Measurements from ENCODE around the gene PXDN. TPM values are rescaled to one million over a fixed set of nuclear protein-coding genes. Genes with fewer than 3 reads are reported as not detected.

PXDN gene
- 96.1 and 114 TPM in 2 replicates for total RNA-seq (2022)
- Bru-seq, nascent RNA = percentile 71 among the genes with signal in this experiment
- percentile 77 among the genes with signal in this experiment for BruChase-seq, experiment 1, labeled RNA remaining after a 6-hour chase
- BruChase-seq, experiment 2, labeled RNA remaining after a 2-hour chase = percentile 68 among the genes with signal in this experiment
- long read RNA-seq, full-length matches to known transcripts = 31 of 123 reads
- long read RNA-seq, partial matches to known transcripts = 46 of 123 reads
- long read RNA-seq, other reads (novel, unspliced or antisense) = 46 of 123 reads

GRCh38 chr2:1744446-1745170, at the start of gene PXDN:
Gene PXDN, minus strand, starts transcription at chr2:1744515. Its CDS starts 60 bp downstream, at chr2:1744455.
- H3K27me3 Mint-ChIP-seq (ENCODE audit: insufficient read depth, unreplicated experiment) = no peaks in the 10 kb centered on the region
- peaks cover 16% of the 10 kb centered on the region for H3K36me3 Mint-ChIP-seq (ENCODE audit: insufficient read depth, unreplicated experiment)
- CTCF ChIA-PET = interaction anchor here (0.6 to 2.1 kb wide), 5 partner anchors 13 to 188 kb away, joined by 3 to 6 read pairs (median 4); no protein-coding TSS in a partner anchor
- peak within 1 kb of the TSS; percentile 90 for H3K27ac Mint-ChIP-seq (ENCODE audit: low read depth, unreplicated experiment)
- peak within 1 kb of the TSS; percentile 79 for H3K4me3 Mint-ChIP-seq (ENCODE audit: unreplicated experiment)
- intact Hi-C loops (cut with micrococcal nuclease) = loop anchor here (5.0 kb wide), 1 partner anchor 37 kb away; no protein-coding TSS in a partner anchor
- H3K9me3 Mint-ChIP-seq (ENCODE audit: unreplicated experiment) = no peaks in the 10 kb centered on the region
- no TSS peak for BruUV-seq (replicated peaks)
- POLR2A ChIA-PET = interaction anchor here (0.5 to 1.6 kb wide), 4 partner anchors 14 to 743 kb away, joined by 3 to 8 read pairs (median 4); no protein-coding TSS in a partner anchor
- no peak for TF ChIP-seq CTCF (IDR thresholded peaks at IDR 0.05; ENCODE audit: unreplicated experiment)
- DNase-seq (ENCODE audit: unreplicated experiment) = peak; percentile 20
- H3K4me1 Mint-ChIP-seq (ENCODE audit: insufficient read depth, unreplicated experiment) = peaks cover 12% of the 10 kb centered on the region

GRCh38 chr2:1793868-1794445, 49.6 kb upstream of the PXDN start:
- Mint-ChIP-seq H3K27me3 (ENCODE audit: insufficient read depth, unreplicated experiment) (no peaks in the 10 kb centered on the region), H3K4me3 (ENCODE audit: unreplicated experiment) (no peak overlapping the region), H3K9me3 (ENCODE audit: unreplicated experiment) (no peaks in the 10 kb centered on the region), H3K4me1 (ENCODE audit: insufficient read depth, unreplicated experiment) (peaks cover 8% of the 10 kb centered on the region), H3K27ac (ENCODE audit: low read depth, unreplicated experiment) (no peak overlapping the region), H3K36me3 (ENCODE audit: insufficient read depth, unreplicated experiment) (no peaks in the 10 kb centered on the region)
- no peak for DNase-seq (ENCODE audit: unreplicated experiment)
- CTCF ChIA-PET = interaction anchor here (3.9 kb wide), 1 partner anchor 23 kb away, joined by 18 read pairs; no protein-coding TSS in a partner anchor
- no TSS peak for BruUV-seq (replicated peaks)
- intact Hi-C loops (cut with micrococcal nuclease) = no loop called here
- POLR2A ChIA-PET = no interaction called here
- no peak for TF ChIP-seq CTCF (IDR thresholded peaks at IDR 0.05; ENCODE audit: unreplicated experiment)

- intact Hi-C loops (cut with micrococcal nuclease) = no loop called here
- ChIA-PET POLR2A (no interaction called here), CTCF (interaction anchor here (3.9 kb wide), 1 partner anchor 24 kb away, joined by 18 read pairs; no protein-coding TSS in a partner anchor)
- no peak overlapping the region for H3K4me3 Mint-ChIP-seq (ENCODE audit: unreplicated experiment)
- H3K36me3 Mint-ChIP-seq (ENCODE audit: insufficient read depth, unreplicated experiment) = no peaks in the 10 kb centered on the region
- H3K9me3 Mint-ChIP-seq (ENCODE audit: unreplicated experiment) = no peaks in the 10 kb centered on the region
- H3K27ac Mint-ChIP-seq (ENCODE audit: low read depth, unreplicated experiment) = no peak overlapping the region
- no peak for TF ChIP-seq CTCF (IDR thresholded peaks at IDR 0.05; ENCODE audit: unreplicated experiment)
- DNase-seq (ENCODE audit: unreplicated experiment) = no peak
- no peaks in the 10 kb centered on the region for H3K27me3 Mint-ChIP-seq (ENCODE audit: insufficient read depth, unreplicated experiment)
- peaks cover 8% of the 10 kb centered on the region for H3K4me1 Mint-ChIP-seq (ENCODE audit: insufficient read depth, unreplicated experiment)
- BruUV-seq (replicated peaks) = no TSS peak
These were observed 48.9 kb upstream of the PXDN start for GRCh38 chr2:1793001-1793867.
